A549 (cell line): Measurements from ENCODE around the gene UVSSA.

Experiments used
- CHD2 ChIP-seq: fragments of 150-350 bp; IDR thresholded peaks from 2 replicates; pipeline ENCODE4 v1.6.1; 2014; ENCODE audit warnings: low read length; ENCODE audit not compliant: partially characterized antibody
- CTCF ChIP-seq: fragments of >200 bp; sonication (Bioruptor Twin); formaldehyde crosslinking; IDR thresholded peaks from 3 replicates; pipeline ENCODE4 v1.5.1; 2016
- EHMT2 ChIP-seq: fragments of 200-600 bp; sonication (generic); IDR thresholded peaks from 2 replicates; pipeline ENCODE4 v1.6.1; 2016; ENCODE audit warnings: antibody characterized with exemption, low read depth, mild to moderate bottlenecking, moderate library complexity
- ESRRA ChIP-seq: fragments of 150-350 bp; IDR thresholded peaks from 2 replicates; pipeline ENCODE4 v1.6.1; 2014; ENCODE audit warnings: mild to moderate bottlenecking, low read length, borderline replicate concordance
- HOXB5 ChIP-seq: fragments of 250-450 bp; sonication (Bioruptor Pico); IDR thresholded peaks from 2 replicates; pipeline ENCODE4 v1.5.0; 2020; ENCODE audit warnings: mild to moderate bottlenecking, moderate library complexity
- MYC ChIP-seq: IDR thresholded peaks from 2 replicates; pipeline ENCODE4 v1.6.1; 2012; ENCODE audit warnings: mild to moderate bottlenecking, inconsistent platforms, low read length, improper control_type of control experiment, borderline replicate concordance
- NR3C1 ChIP-seq: fragments of >200 bp; sonication (Bioruptor Twin); formaldehyde crosslinking; IDR thresholded peaks from 3 replicates; pipeline ENCODE4 v1.6.1; 2017
- POLR2A ChIP-seq: IDR thresholded peaks from 2 replicates; pipeline ENCODE4 v1.6.1; 2012; ENCODE audit warnings: mild to moderate bottlenecking, low read length
- POLR2AphosphoS2 ChIP-seq: conservative IDR thresholded peaks from 2 replicates; pipeline ENCODE4 v1.6.1; 2012; ENCODE audit warnings: low read length, improper control_type of control experiment, inconsistent platforms
- RAD21 ChIP-seq, 2 experiments: fragments of >200 bp in 1 of 2; sonication (Bioruptor Twin) in 1 of 2; formaldehyde crosslinking in 1 of 2; IDR thresholded peaks in 1 of 2; conservative IDR thresholded peaks in 1 of 2; 2 replicates in 1 of 2; 3 replicates in 1 of 2; pipeline ENCODE4 v1.6.1; 2012 to 2018; ENCODE audit warnings: inconsistent platforms in 1 of 2
- RARB ChIP-seq: fragments of 250-450 bp; sonication (Bioruptor Pico); IDR thresholded peaks from 2 replicates; pipeline ENCODE4 v1.8.0; 2021; ENCODE audit warnings: mild to moderate bottlenecking, moderate library complexity
- REST ChIP-seq: fragments of 200-600 bp; sonication (generic); IDR thresholded peaks from 2 replicates; pipeline ENCODE4 v1.6.1; 2016; ENCODE audit warnings: antibody characterized with exemption, mild to moderate bottlenecking, moderate library complexity
- SMC3 ChIP-seq: fragments of >200 bp; sonication (Bioruptor Twin); formaldehyde crosslinking; IDR thresholded peaks from 3 replicates; pipeline ENCODE4 v1.6.1; 2018; ENCODE audit warnings: inconsistent platforms
- USF2 ChIP-seq: fragments of 450-650 bp; IDR thresholded peaks from 2 replicates; pipeline ENCODE4 v1.6.1; 2014; ENCODE audit warnings: antibody characterized with exemption

GRCh38 chr4:1367936-1368289 lies 20.9 kb downstream of the UVSSA start:
- TF ChIP-seq CTCF (no peak), RARB (CRISPR knock-in tag) (no peak), MYC (no peak), REST (no peak), EHMT2 (no peak), ESRRA (no peak), SMC3 (no peak), USF2 (no peak), NR3C1 (no peak), POLR2A (no peak), POLR2AphosphoS2 (no peak), HOXB5 (no peak), RAD21 (conservative IDR thresholded peaks at IDR 0.05 in 1 of 2, IDR thresholded peaks at IDR 0.05 in 1 of 2) (no peak), CHD2 (no peak)
